ENCODE measurements around the gene KIFC3. TPM values are rescaled to one million over a fixed set of nuclear protein-coding genes. Genes with fewer than 3 reads are reported as not detected.
A peak's percentile ranks its signal among the peaks of the same experiment; 100 is the strongest.

The KIFC3 gene, protein sequence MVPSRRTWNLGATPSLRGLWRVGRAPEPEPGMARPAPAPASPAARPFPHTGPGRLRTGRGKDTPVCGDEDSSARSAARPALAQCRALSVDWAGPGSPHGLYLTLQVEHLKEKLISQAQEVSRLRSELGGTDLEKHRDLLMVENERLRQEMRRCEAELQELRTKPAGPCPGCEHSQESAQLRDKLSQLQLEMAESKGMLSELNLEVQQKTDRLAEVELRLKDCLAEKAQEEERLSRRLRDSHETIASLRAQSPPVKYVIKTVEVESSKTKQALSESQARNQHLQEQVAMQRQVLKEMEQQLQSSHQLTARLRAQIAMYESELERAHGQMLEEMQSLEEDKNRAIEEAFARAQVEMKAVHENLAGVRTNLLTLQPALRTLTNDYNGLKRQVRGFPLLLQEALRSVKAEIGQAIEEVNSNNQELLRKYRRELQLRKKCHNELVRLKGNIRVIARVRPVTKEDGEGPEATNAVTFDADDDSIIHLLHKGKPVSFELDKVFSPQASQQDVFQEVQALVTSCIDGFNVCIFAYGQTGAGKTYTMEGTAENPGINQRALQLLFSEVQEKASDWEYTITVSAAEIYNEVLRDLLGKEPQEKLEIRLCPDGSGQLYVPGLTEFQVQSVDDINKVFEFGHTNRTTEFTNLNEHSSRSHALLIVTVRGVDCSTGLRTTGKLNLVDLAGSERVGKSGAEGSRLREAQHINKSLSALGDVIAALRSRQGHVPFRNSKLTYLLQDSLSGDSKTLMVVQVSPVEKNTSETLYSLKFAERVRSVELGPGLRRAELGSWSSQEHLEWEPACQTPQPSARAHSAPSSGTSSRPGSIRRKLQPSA
- total RNA-seq (2016; rRNA removed; fragmentation: Illumina TruSeq; extraction: Trizol) (30.0 and 45.3 TPM in 2 replicates), polyA plus RNA-seq (2011; rRNA removed) (42.1 and 70.6 TPM in 2 replicates), polyA minus RNA-seq (2011; rRNA and poly(A)+ RNA removed; ENCODE audit: low replicate concordance) (132 and 141 TPM in 2 replicates), Bru-seq, nascent RNA (percentile 70 among the genes with signal in this experiment), BruChase-seq, experiment 1, labeled RNA remaining after a 6-hour chase (percentile 74 among the genes with signal in this experiment), BruChase-seq, experiment 2, labeled RNA remaining after a 2-hour chase (percentile 72 among the genes with signal in this experiment)
- 11.2 and 13.3 TPM in 2 replicates for total RNA-seq (2016; cell fraction: cytosol; rRNA removed; fragmentation: Illumina TruSeq; extraction: Trizol; ENCODE audit: low read depth)
- total RNA-seq (2016; cell fraction: insoluble cytoplasmic fraction; rRNA removed; fragmentation: Illumina TruSeq; extraction: Trizol): 26.2 and 45.1 TPM in 2 replicates
- 23.6 and 24.3 TPM in 2 replicates for total RNA-seq (2016; cell fraction: membrane; rRNA removed; fragmentation: Illumina TruSeq; extraction: Trizol)
- total RNA-seq (2016; cell fraction: nucleus; rRNA removed; fragmentation: Illumina TruSeq; extraction: Trizol): 39.1 and 45.8 TPM in 2 replicates
- 43.4 and 59.0 TPM in 2 replicates for polyA plus RNA-seq (2011; cell fraction: cytosol; rRNA removed)
- polyA plus RNA-seq (2011; cell fraction: nucleus; rRNA removed): 225 and 236 TPM in 2 replicates
- 21.3 and 43.4 TPM in 2 replicates for polyA plus RNA-seq (2012)
- polyA plus RNA-seq (2016; cell fraction: cytosol; fragmentation: Illumina TruSeq; extraction: Trizol; ENCODE audit: low read depth): 14.4 and 14.6 TPM in 2 replicates
- polyA plus RNA-seq (2016; cell fraction: insoluble cytoplasmic fraction; fragmentation: Illumina TruSeq; extraction: Trizol; ENCODE audit: low read depth): 20.2 and 24.5 TPM in 2 replicates
- polyA plus RNA-seq (2016; cell fraction: membrane; fragmentation: Illumina TruSeq; extraction: Trizol; ENCODE audit: low read depth): 13.8 and 19.9 TPM in 2 replicates
- polyA plus RNA-seq (2016; cell fraction: nucleus; fragmentation: Illumina TruSeq; extraction: Trizol; ENCODE audit: insufficient read depth, low read depth): 79.4 and 80.8 TPM in 2 replicates
- 31.9 and 33.7 TPM in 2 replicates for polyA minus RNA-seq (2011; cell fraction: cytosol; rRNA and poly(A)+ RNA removed)
- polyA minus RNA-seq (2011; cell fraction: nucleus; rRNA and poly(A)+ RNA removed): 94.9 and 117 TPM in 2 replicates
- long read RNA-seq, experiment 1, partial matches to known transcripts: 10 of 20 reads
- long read RNA-seq, experiment 1, other reads (novel, unspliced or antisense): 8 of 20 reads
- long read RNA-seq, experiment 2, transcript KIFC3-203 (20 exons, 3,379 nt): major isoform, 7 of 131 reads
- long read RNA-seq, experiment 2, partial matches to known transcripts: 62 of 131 reads
- long read RNA-seq, experiment 2, other reads (novel, unspliced or antisense): 60 of 131 reads

DNA sequence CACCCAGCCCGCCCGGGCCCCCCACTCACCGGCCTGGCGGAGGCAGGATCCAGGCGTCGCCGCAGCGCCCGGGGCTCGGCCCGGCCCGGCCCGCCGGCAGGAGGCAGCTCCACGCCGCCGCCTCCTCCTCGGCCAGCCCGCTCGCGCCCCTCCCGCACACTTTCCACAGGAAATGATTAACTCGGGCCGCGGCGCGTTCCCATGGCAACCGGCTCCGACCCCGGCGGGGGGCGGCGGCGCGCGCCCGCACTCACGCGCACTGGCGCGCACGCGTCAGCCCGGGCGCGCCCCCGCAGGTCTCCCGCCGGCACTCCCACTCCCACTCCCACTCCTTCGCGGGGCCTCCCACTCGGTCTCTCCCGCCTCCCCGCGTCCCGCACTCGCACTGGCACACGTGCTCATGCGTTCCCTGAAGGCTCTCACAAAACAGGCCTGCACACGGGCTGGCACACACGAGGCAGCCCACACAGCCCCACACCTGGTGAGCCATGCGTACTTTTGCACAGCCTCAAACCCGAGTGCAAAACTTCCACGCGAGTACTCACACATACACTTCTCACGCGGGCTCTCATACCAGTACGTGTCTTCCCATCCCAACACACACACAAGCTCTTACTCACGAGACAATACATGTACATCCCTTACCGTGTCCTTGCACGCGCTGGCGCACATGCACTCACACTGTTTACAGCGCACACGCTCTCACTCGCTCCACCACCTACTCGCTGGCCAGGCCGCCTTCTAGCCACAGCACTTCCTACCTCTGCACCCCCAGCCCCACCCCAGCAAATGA is at the start of gene KIFC3:
Gene KIFC3, minus strand, starts transcription at position 151 of the 793 bp plus-strand sequence. CDS start 4,248 bp downstream, outside the sequence.
- in situ Hi-C loops (cut with HindIII; ENCODE audit: extremely low pct_ligation_motif_present, low pct_unique_long_range_greater_than_20kb) (no loop called here), intact Hi-C loops (cut with micrococcal nuclease; ENCODE audit: unreplicated experiment) (loop anchor here (2.0 kb wide), 2 partner anchors 60 to 90 kb away; no protein-coding TSS in a partner anchor)
- WGBS (ENCODE audit: low lambda C conversion rate): under 1% methylated on average over 64 of the region's 78 CpGs
- ATAC-seq (peak; percentile 46), FAIRE-seq (peak; percentile 73), DNase-seq (ENCODE audit: low spot score) (peak; percentile 79)
- peaks cover 83% of the 10 kb centered on the region for H3K4me1 ChIP-seq (ENCODE audit: insufficient read depth, low read length)
- peak within 1 kb of the TSS; percentile 73 for H3K27ac ChIP-seq (ENCODE audit: extremely low read length, insufficient read depth, low read length)
- peak within 1 kb of the TSS; percentile 100 for H3K4me2 ChIP-seq (ENCODE audit: low read depth, low read length)
- ChIA-PET CTCF (ENCODE audit: low intra/inter-chr PET ratio, low total read pairs) (interaction anchor here (1.4 to 1.8 kb wide), 3 partner anchors 24 to 153 kb away, joined by 3 to 6 read pairs (median 5); no protein-coding TSS in a partner anchor), POLR2A (interaction anchor here (0.8 to 12.4 kb wide), 14 partner anchors 8 to 222 kb away, joined by 3 to 141 read pairs (median 6); partner anchors contain the start of genes KATNB1 and ZNF319)
- H4K20me1 ChIP-seq (ENCODE audit: insufficient read depth, low read length): no peaks in the 10 kb centered on the region; the same call in 1 of the 2 replicates
- no peaks in the 10 kb centered on the region for H3K27me3 ChIP-seq (ENCODE audit: control insufficient read depth in 1 of 2, insufficient read depth in 2 of 2, low read length in 2 of 2)
- H3K4me3 ChIP-seq (replicated peaks in 1 of 3; ENCODE audit: insufficient read depth in 1 of 3, low read depth in 2 of 3, low read length in 3 of 3): peak within 1 kb of the TSS; percentile 77 to 89 (median 82)
- peak within 1 kb of the TSS; percentile 80 for H3K9ac ChIP-seq (ENCODE audit: insufficient read depth, low read depth, low read length)
- no peaks in the 10 kb centered on the region for H3K9me3 ChIP-seq (ENCODE audit: low read length)
- no peaks in the 10 kb centered on the region for H3K36me3 ChIP-seq (replicated peaks in 1 of 2; ENCODE audit: control insufficient read depth in 1 of 2, insufficient read depth in 2 of 2, low read length in 2 of 2)
- H3K79me2 ChIP-seq (ENCODE audit: insufficient read depth, low read length): peaks cover 25% of the 10 kb centered on the region
- BruUV-seq (replicated peaks): no TSS peak
- no peak within 1 kb of the TSS for H2AFZ ChIP-seq (ENCODE audit: low read length)
- TF ChIP-seq ZSCAN20 (CRISPR knock-in tag; IDR thresholded peaks at IDR 0.05; ENCODE audit: borderline replicate concordance) (no peak), SATB2 (CRISPR knock-in tag; IDR thresholded peaks at IDR 0.05) (peak; percentile 89), ARHGAP35 (CRISPR knock-in tag; IDR thresholded peaks at IDR 0.05; ENCODE audit: borderline replicate concordance) (peak; percentile 75; the same call in 1 of the 2 replicates), ZNF296 (CRISPR knock-in tag; conservative IDR thresholded peaks at IDR 0.05) (0 out of 2 replicates have a peak, but pooled peaks have one; percentile 80), GABPA (IDR thresholded peaks at IDR 0.05; ENCODE audit: low read depth, low read length) (no peak), GABPA (CRISPR knock-in tag; IDR thresholded peaks at IDR 0.05; ENCODE audit: low read depth) (no peak), CBX1 (IDR thresholded peaks at IDR 0.05; ENCODE audit: low read depth) (peak; percentile 60), ZNF354B (CRISPR knock-in tag; IDR thresholded peaks at IDR 0.05) (peak; percentile 95; the same call in 1 of the 2 replicates), SNAPC2 (CRISPR knock-in tag; IDR thresholded peaks at IDR 0.05) (peak; percentile 92), RARA (CRISPR knock-in tag; IDR thresholded peaks at IDR 0.05) (peak; percentile 33; the same call in 1 of the 2 replicates), ZSCAN22 (CRISPR knock-in tag; IDR thresholded peaks at IDR 0.05) (peak; percentile 74; the same call in 1 of the 2 replicates)
- TF ChIP-seq, protein P1, sequence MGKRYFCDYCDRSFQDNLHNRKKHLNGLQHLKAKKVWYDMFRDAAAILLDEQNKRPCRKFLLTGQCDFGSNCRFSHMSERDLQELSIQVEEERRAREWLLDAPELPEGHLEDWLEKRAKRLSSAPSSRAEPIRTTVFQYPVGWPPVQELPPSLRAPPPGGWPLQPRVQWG (CRISPR knock-in tag; IDR thresholded peaks at IDR 0.05; ENCODE audit: borderline replicate concordance, low read depth): 0 out of 2 replicates have a peak, but pooled peaks have one; percentile 16
- TF ChIP-seq, protein P2, sequence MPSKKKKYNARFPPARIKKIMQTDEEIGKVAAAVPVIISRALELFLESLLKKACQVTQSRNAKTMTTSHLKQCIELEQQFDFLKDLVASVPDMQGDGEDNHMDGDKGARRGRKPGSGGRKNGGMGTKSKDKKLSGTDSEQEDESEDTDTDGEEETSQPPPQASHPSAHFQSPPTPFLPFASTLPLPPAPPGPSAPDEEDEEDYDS (CRISPR knock-in tag; IDR thresholded peaks at IDR 0.05): 0 out of 2 replicates have a peak, but pooled peaks have one; percentile 34

Measured in HepG2 (cell line).